Neuronal stem cell (in vitro differentiated cells): ENCODE data around the gene UBE2F.
"Not testable (repeated sequence)": the region's sequence is repeated elsewhere in the genome, so short reads cannot be mapped to it uniquely, and the experiment has no call there.

Experiments used
- DNase-seq: peaks from one replicate; pipeline ENCODE4 v3.0.0-alpha.2; 2013; ENCODE audit warnings: low spot score
- H2AFZ ChIP-seq: one replicate; pipeline ENCODE4 v1.6.1; 2013; ENCODE audit warnings: mild to moderate bottlenecking, low read length, inconsistent platforms
- H2AK5ac ChIP-seq: 2 replicates; pipeline ENCODE4 v1.6.1; 2013; ENCODE audit warnings: low read depth, mild to moderate bottlenecking, inconsistent platforms, low read length, moderate library complexity, mixed read lengths
- H2BK120ac ChIP-seq: 2 replicates; pipeline ENCODE4 v1.6.1; 2013; ENCODE audit warnings: low read depth, mild to moderate bottlenecking, inconsistent platforms, low read length, moderate library complexity, mixed read lengths
- H2BK12ac ChIP-seq: one replicate; pipeline ENCODE4 v1.6.1; 2013; ENCODE audit warnings: low read length, inconsistent platforms
- H2BK15ac ChIP-seq: 2 replicates; pipeline ENCODE4 v1.6.1; 2013; ENCODE audit warnings: mild to moderate bottlenecking, low read length, inconsistent platforms, mixed read lengths
- H2BK5ac ChIP-seq: one replicate; pipeline ENCODE4 v1.6.1; 2013; ENCODE audit warnings: inconsistent platforms, mild to moderate bottlenecking, low read length, moderate library complexity
- H3K14ac ChIP-seq: one replicate; pipeline ENCODE4 v1.6.1; 2013; ENCODE audit warnings: low read length, inconsistent platforms
- H3K18ac ChIP-seq: 2 replicates; pipeline ENCODE4 v1.6.1; 2013; ENCODE audit warnings: low read length, inconsistent platforms
- H3K23ac ChIP-seq: 2 replicates; pipeline ENCODE4 v1.6.1; 2013; ENCODE audit warnings: low read depth, mild to moderate bottlenecking, mixed read lengths, low read length, inconsistent platforms; ENCODE audit not compliant: poor library complexity
- H3K27ac ChIP-seq: replicated peaks from 3 replicates; pipeline ENCODE4 v1.5.1; 2013; ENCODE audit warnings: low read length, inconsistent platforms
- H3K27me3 ChIP-seq, 3 experiments: 2 replicates each; pipeline ENCODE4 v1.6.1; 2013; ENCODE audit warnings: low read length in 3 of 3, mild to moderate bottlenecking in 2 of 3, inconsistent platforms in 1 of 3, low read depth in 1 of 3, mixed read lengths in 1 of 3, moderate library complexity in 1 of 3; ENCODE audit not compliant: control insufficient read depth in 3 of 3, insufficient read depth in 3 of 3
- H3K36me3 ChIP-seq, 2 donors: replicated peaks in 1 of 2; 2 replicates each; pipeline ENCODE4 v1.6.1; 2013; ENCODE audit warnings: low read length in 2 of 2; ENCODE audit not compliant: control insufficient read depth in 2 of 2, insufficient read depth in 2 of 2
- H3K4ac ChIP-seq: 2 replicates; pipeline ENCODE4 v1.6.1; 2013; ENCODE audit warnings: inconsistent platforms, mild to moderate bottlenecking, low read length, moderate library complexity
- H3K4me1 ChIP-seq, 2 donors: 1 replicate in 1 of 2; 2 replicates in 1 of 2; pipeline ENCODE4 v1.6.1; 2013; ENCODE audit warnings: low read length in 2 of 2, low read depth in 1 of 2; ENCODE audit not compliant: control insufficient read depth in 2 of 2, insufficient read depth in 1 of 2
- H3K4me2 ChIP-seq: one replicate; pipeline ENCODE4 v1.6.1; 2013; ENCODE audit warnings: mild to moderate bottlenecking, low read length, inconsistent platforms; ENCODE audit not compliant: insufficient read depth, poor library complexity, severe bottlenecking
- H3K4me3 ChIP-seq, 2 donors: 2 replicates each; pipeline ENCODE4 v1.5.1; 2013; ENCODE audit warnings: low read length in 2 of 2, mild to moderate bottlenecking in 2 of 2, inconsistent platforms in 1 of 2, moderate library complexity in 1 of 2
- H3K79me1 ChIP-seq: one replicate; pipeline ENCODE4 v1.6.1; 2013; ENCODE audit warnings: low read depth, mild to moderate bottlenecking, inconsistent platforms, low read length, moderate library complexity
- H3K9ac ChIP-seq: one replicate; pipeline ENCODE4 v1.6.1; 2013; ENCODE audit warnings: mild to moderate bottlenecking, low read depth, low read length, inconsistent platforms; ENCODE audit not compliant: poor library complexity
- H3K9me3 ChIP-seq, 2 donors: replicated peaks in 1 of 2; 2 replicates each; pipeline versions ENCODE3 to v1.6.1; 2013; ENCODE audit warnings: low read length in 2 of 2, mild to moderate bottlenecking in 2 of 2, inconsistent platforms in 1 of 2, low read depth in 1 of 2, mixed read lengths in 1 of 2, moderate library complexity in 1 of 2; ENCODE audit not compliant: control insufficient read depth in 2 of 2, insufficient read depth in 1 of 2
- H4K8ac ChIP-seq: one replicate; pipeline ENCODE4 v1.6.1; 2013; ENCODE audit warnings: low read depth, mild to moderate bottlenecking, inconsistent platforms, low read length, moderate library complexity
- H4K91ac ChIP-seq: one replicate; pipeline ENCODE4 v1.6.1; 2013; ENCODE audit warnings: low read length, low read depth, mild to moderate bottlenecking, inconsistent platforms; ENCODE audit not compliant: poor library complexity
- WGBS, 2 donors: extraction: QIAGEN DNeasy Blood & Tissue Kit; methylation state at CpG; one replicate each; pipeline ENCODE4 v1.1.7; 2013; ENCODE audit warnings: missing lambda C conversion rate in 2 of 2, mixed read lengths in 1 of 2; ENCODE audit not compliant: insufficient read length in 2 of 2, insufficient replicate concordance in 1 of 2; ENCODE audit errors: extremely low coverage in 2 of 2; 5-methylcytosine and 5-hydroxymethylcytosine counted together

UBE2F gene

DNA sequence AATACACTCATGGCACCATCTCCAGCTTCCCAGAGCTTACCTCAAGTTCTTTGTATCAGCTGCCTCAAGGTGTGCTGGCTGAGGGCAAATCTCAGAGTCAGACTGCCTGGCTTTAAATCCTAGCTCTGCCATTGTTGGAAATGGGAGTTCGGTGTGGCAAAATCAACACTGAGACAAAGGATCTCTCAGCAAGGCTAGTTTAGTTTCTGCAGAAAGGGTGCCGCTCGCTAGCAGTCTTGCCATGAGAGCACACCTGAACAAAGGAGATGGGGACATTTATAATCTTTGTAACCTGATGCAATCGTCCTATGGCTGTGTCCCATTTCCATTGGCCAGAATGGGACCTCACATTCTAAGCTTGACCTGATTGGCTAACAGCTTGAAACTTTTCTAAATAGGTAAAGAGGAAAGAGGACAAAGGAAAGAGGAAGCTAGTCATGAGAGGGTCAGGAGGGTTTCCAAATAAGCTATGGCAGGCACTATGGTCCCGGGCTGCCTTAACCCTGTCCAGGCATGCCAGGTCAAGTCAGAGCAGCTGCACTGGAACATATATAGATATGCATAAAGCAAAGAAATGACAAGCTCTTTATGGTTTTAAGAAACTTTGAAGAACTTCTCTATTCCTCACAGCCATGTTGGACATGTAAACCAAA lies 4.3 kb upstream of the UBE2F start:
- H4K91ac ChIP-seq: no peak overlapping the region
- H3K18ac ChIP-seq: no peak overlapping the region
- no peak overlapping the region for H2BK5ac ChIP-seq
- peaks cover 5% of the 10 kb centered on the region for H3K79me1 ChIP-seq
- H3K9me3 ChIP-seq: peaks cover 9 to 20% of the 10 kb centered on the region in 2 donors
- H3K27ac ChIP-seq: no peak overlapping the region
- peaks cover 0 to 24% (median 0%) of the 10 kb centered on the region in 3 experiments for H3K27me3 ChIP-seq
- H3K14ac ChIP-seq: peak overlapping the region; percentile 9
- no peak for DNase-seq
- no peak overlapping the region for H3K23ac ChIP-seq
- H3K4ac ChIP-seq: no peak overlapping the region
- H2BK12ac ChIP-seq: no peak overlapping the region
- H2AK5ac ChIP-seq: no peak overlapping the region
- WGBS, 2 donors: no CpG with 5 or more reads among the region's 5 CpGs
- H3K4me1 ChIP-seq: peaks cover 0 to 1% of the 10 kb centered on the region in 2 donors
- H2BK120ac ChIP-seq: no peak overlapping the region
- H4K8ac ChIP-seq: no peak overlapping the region
- H3K9ac ChIP-seq: no peak overlapping the region
- H3K36me3 ChIP-seq: no peaks in the 10 kb centered on the region
- no peak overlapping the region for H2BK15ac ChIP-seq
- no peak overlapping the region for H3K4me2 ChIP-seq
- H2AFZ ChIP-seq: no peak overlapping the region
- no peak overlapping the region for H3K4me3 ChIP-seq

DNA sequence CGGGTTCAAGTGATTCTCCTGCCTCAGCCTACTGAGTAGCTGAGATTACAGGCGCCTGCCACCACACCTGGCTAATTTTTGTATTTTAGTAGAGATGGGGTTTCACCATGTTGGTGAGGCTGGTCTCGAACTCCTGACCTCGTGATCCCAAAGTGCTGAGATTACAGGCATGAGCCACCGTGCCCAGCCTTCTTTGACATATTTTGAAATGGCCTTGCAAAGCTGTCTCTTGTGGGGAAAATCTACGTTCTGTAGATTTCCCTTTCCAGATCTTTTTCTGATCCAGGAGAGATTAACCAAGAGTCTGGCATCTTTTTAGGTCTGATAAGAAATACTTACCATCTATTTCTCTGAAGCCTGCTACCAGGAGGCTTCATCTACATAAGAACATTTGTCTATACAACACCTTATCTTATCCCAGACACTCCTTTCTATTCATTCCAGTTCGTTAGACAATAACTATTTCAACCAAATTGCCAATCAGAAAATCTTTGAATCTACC lies 3.3 kb upstream of the UBE2F start:
- not testable (repeated sequence) for H3K4me1 ChIP-seq, H2BK15ac ChIP-seq, H3K18ac ChIP-seq, H3K27ac ChIP-seq, H2BK5ac ChIP-seq, H2BK12ac ChIP-seq, H3K4me3 ChIP-seq, H3K9ac ChIP-seq, H2BK120ac ChIP-seq, H3K36me3 ChIP-seq, H2AFZ ChIP-seq, H3K23ac ChIP-seq, DNase-seq, H4K8ac ChIP-seq, H3K79me1 ChIP-seq, H3K4me2 ChIP-seq, H3K4ac ChIP-seq, H3K14ac ChIP-seq, H2AK5ac ChIP-seq, H4K91ac ChIP-seq
- WGBS, 2 donors: no CpG with 5 or more reads among the region's 7 CpGs
- Histone ChIP-seq H3K27me3 (peaks cover 0 to 14% (median 0%) of the 10 kb centered on the region in 3 experiments), H3K9me3 (peaks cover 9 to 16% of the 10 kb centered on the region in 2 donors)

DNA sequence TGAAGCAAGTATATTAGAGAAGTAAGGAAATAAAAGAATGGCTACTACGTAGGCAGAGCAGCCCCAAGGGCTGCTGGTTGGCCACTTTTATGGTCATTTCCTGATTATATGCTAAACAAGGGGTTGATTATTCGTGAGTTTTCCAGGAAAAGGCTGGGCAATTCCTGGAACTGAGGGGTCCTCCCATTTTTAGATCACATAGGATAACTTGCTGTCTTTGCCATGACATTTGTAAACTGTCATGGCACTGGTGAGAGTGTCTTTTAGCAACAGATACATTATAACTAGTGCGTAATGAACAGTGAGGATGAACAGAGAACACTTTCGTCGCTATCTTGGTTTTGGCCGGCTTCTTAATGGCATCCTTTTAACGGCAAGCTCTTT lies 2.6 kb upstream of the UBE2F start:
- WGBS, 2 donors: no CpG with 5 or more reads among the region's 7 CpGs
- no peak overlapping the region for H3K14ac ChIP-seq
- no peak overlapping the region for H3K9ac ChIP-seq
- peaks cover 0 to 7% (median 0%) of the 10 kb centered on the region in 3 experiments for H3K27me3 ChIP-seq
- H3K4ac ChIP-seq: no peak overlapping the region
- H2BK12ac ChIP-seq: no peak overlapping the region
- no peak overlapping the region for H2AFZ ChIP-seq
- peaks cover 9 to 16% of the 10 kb centered on the region in 2 donors for H3K9me3 ChIP-seq
- H3K4me3 ChIP-seq: no peak overlapping the region
- H3K79me1 ChIP-seq: peaks cover 9% of the 10 kb centered on the region
- H4K91ac ChIP-seq: no peak overlapping the region
- H3K4me2 ChIP-seq: no peak overlapping the region
- no peak overlapping the region for H4K8ac ChIP-seq
- DNase-seq: no peak
- no peak overlapping the region for H2BK15ac ChIP-seq
- H2AK5ac ChIP-seq: no peak overlapping the region
- H3K27ac ChIP-seq: no peak overlapping the region
- H3K18ac ChIP-seq: no peak overlapping the region
- no peak overlapping the region for H3K23ac ChIP-seq
- H2BK5ac ChIP-seq: no peak overlapping the region
- H3K4me1 ChIP-seq: peaks cover 7% of the 10 kb centered on the region in 2 donors
- H3K36me3 ChIP-seq: peaks cover 0 to 1% of the 10 kb centered on the region in 2 donors
- H2BK120ac ChIP-seq: no peak overlapping the region

DNA sequence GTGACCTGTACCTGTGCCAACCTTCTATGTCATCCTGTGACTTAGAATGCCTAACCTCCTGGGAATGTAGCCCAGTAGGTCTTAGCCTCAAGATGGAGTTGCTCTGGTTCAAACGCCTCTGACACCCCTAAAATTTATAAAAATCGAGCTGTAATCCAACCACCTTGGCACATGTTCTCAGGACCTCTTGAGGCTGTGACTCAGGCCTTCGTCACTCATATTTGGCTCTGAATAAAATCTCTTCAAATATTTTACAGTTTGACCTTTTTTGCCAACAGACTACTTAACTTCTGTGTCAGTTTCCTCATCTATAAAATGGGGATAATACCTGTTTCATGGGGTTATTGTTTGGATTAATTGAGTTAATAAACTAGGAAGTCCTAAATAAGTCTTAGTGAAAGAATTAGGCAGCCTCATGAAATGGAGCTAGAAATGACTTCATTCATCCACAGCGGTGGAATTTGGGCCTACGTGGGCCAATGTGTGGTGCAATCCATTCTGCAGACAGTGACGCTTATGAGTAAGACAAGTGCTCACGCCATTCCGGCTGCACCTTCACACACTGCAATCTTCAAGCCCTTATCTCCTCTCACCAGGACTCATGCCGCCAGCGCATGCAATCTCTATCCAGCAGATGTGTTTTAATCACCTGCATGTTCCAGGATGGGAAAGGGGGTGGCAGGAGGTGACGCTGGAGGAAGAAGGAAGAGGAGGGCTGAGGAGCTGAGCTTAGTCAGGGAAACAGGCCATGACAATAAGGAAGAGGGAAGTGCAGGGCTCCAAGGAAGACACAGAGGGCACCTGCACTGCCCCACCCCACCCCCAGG lies 2.0 kb upstream of the UBE2F start:
- no peak overlapping the region for H4K8ac ChIP-seq
- H3K36me3 ChIP-seq: peaks cover 4 to 7% of the 10 kb centered on the region in 2 donors
- no peak overlapping the region for H3K4me2 ChIP-seq
- H2BK120ac ChIP-seq: no peak overlapping the region
- H3K4me3 ChIP-seq: no peak overlapping the region
- no peak for DNase-seq
- peaks cover 7% of the 10 kb centered on the region in 2 donors for H3K4me1 ChIP-seq
- H4K91ac ChIP-seq: no peak overlapping the region
- H2BK5ac ChIP-seq: no peak overlapping the region
- no CpG with 5 or more reads among the region's 11 CpGs for WGBS, 2 donors
- no peak overlapping the region for H3K18ac ChIP-seq
- H3K14ac ChIP-seq: no peak overlapping the region
- no peak overlapping the region for H3K9ac ChIP-seq
- H3K4ac ChIP-seq: no peak overlapping the region
- no peak overlapping the region for H3K23ac ChIP-seq
- H3K79me1 ChIP-seq: peaks cover 12% of the 10 kb centered on the region
- peaks cover 11 to 16% of the 10 kb centered on the region in 2 donors for H3K9me3 ChIP-seq
- H2BK15ac ChIP-seq: no peak overlapping the region
- no peak overlapping the region for H2BK12ac ChIP-seq
- no peak overlapping the region for H3K27ac ChIP-seq
- no peak overlapping the region for H2AFZ ChIP-seq
- H2AK5ac ChIP-seq: no peak overlapping the region
- peaks cover 0 to 6% (median 0%) of the 10 kb centered on the region in 3 experiments for H3K27me3 ChIP-seq
